GM19238 (cell line): ENCODE results near the gene DOK3.
"Not testable (repeated sequence)": the region's sequence is repeated elsewhere in the genome, so short reads cannot be mapped to it uniquely, and the experiment has no call there.

ENCODE experiments used
- DNase-seq: peaks from one replicate; pipeline ENCODE4 v3.0.0; 2011; ENCODE audit warnings: low spot score; ENCODE audit not compliant: insufficient read length

The DOK3 gene

GRCh38 chr5:177536386-177536785 is 26.8 kb upstream of the DOK3 start:
- DNase-seq = no peak

- DNase-seq = no peak
Observed at GRCh38 chr5:177535125-177535524, 25.5 kb upstream of the DOK3 start.

GRCh38 chr5:177534433-177534832 is 24.8 kb upstream of the DOK3 start:
- DNase-seq = not testable (repeated sequence)

- no peak for DNase-seq
Observed at GRCh38 chr5:177531209-177531940, 21.7 kb upstream of the DOK3 start.

GRCh38 chr5:177530638-177531037 is 21.0 kb upstream of the DOK3 start:
- DNase-seq = no peak

- DNase-seq = no peak
Observed at GRCh38 chr5:177529247-177530203, 19.9 kb upstream of the DOK3 start.

GRCh38 chr5:177528631-177529030 is 19.0 kb upstream of the DOK3 start:
- DNase-seq = no peak

GRCh38 chr5:177527595-177527994 is 18.0 kb upstream of the DOK3 start:
- DNase-seq = no peak

GRCh38 chr5:177526791-177527190 is 17.2 kb upstream of the DOK3 start:
- DNase-seq = no peak

GRCh38 chr5:177526191-177526590 is 16.6 kb upstream of the DOK3 start:
- DNase-seq = no peak

GRCh38 chr5:177524941-177525655 is 15.5 kb upstream of the DOK3 start:
- no peak for DNase-seq

- DNase-seq = no peak
Observed at GRCh38 chr5:177524539-177524900, 14.9 kb upstream of the DOK3 start.

- no peak for DNase-seq
Observed at GRCh38 chr5:177523711-177524538, 14.3 kb upstream of the DOK3 start.

- no peak for DNase-seq
Observed at GRCh38 chr5:177520916-177521513, 11.4 kb upstream of the DOK3 start.

- no peak for DNase-seq
Observed at GRCh38 chr5:177520271-177520670, 10.6 kb upstream of the DOK3 start.

- no peak for DNase-seq
Observed at GRCh38 chr5:177519463-177520235, 10.0 kb upstream of the DOK3 start.

- peak; percentile 99 for DNase-seq
Observed at GRCh38 chr5:177516601-177517568, 7.3 kb upstream of the DOK3 start, which contains the start of gene DDX41. Gene DDX41, minus strand, starts transcription at chr5:177516961. Its CDS starts 16 bp downstream, at chr5:177516945.

GRCh38 chr5:177515580-177515979 is 6.0 kb upstream of the DOK3 start:
- no peak for DNase-seq

GRCh38 chr5:177514541-177514940 is 4.9 kb upstream of the DOK3 start:
- no peak for DNase-seq
